T-helper 1 cell treated with Interleukin-12 subunit alpha and Interleukin-12 subunit beta and Interleukin-4 antibody, amounts not matched to agents 30 μg/mL and 1 μg/mL, for 36 hours (primary cell): ENCODE results near the gene ATAD3C.
A peak's percentile ranks its signal among the peaks of the same experiment; 100 is the strongest.
"Not testable (repeated sequence)": the region's sequence is repeated elsewhere in the genome, so short reads cannot be mapped to it uniquely, and the experiment has no call there.

Experiments
- H3K27ac Mint-ChIP-seq: one replicate; pipeline ENCODE4 v1.8.0; 2021; ENCODE audit warnings: mild to moderate bottlenecking, mixed read lengths
- H3K27me3 Mint-ChIP-seq: one replicate; pipeline ENCODE4 v1.8.0; 2021; ENCODE audit warnings: low read depth, mixed read lengths
- H3K36me3 Mint-ChIP-seq: one replicate; pipeline ENCODE4 v1.8.0; 2021; ENCODE audit warnings: low read depth, mixed read lengths
- H3K4me1 Mint-ChIP-seq: one replicate; pipeline ENCODE4 v1.8.0; 2021; ENCODE audit warnings: low read depth, mixed read lengths
- H3K4me3 Mint-ChIP-seq: one replicate; pipeline ENCODE4 v1.8.0; 2021; ENCODE audit warnings: mild to moderate bottlenecking, moderate library complexity, mixed read lengths
- H3K9me3 Mint-ChIP-seq: one replicate; pipeline ENCODE4 v1.8.0; 2021; ENCODE audit warnings: mixed read lengths

ATAD3C gene

DNA sequence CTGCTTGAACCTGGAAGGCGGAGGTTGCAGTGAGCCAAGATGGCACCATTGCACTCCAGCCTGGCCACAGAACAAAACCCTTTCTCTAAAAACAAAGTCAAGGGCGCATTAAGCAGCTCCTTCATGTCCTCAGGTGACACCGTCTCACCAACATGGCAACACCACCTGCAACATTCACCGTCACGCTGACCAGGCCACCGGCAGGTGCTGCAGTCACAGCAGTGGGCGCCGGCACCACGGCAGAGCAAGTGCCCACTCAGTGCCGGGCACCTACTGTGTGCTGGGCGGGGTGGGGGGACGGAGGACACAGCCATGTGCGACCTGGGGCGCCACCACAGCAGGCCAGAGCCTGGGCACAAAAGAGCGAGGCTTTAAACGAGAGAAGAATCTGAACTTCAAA lies 34.2 kb downstream of the ATAD3C start:
- Mint-ChIP-seq H3K4me1 (peaks cover 4% of the 10 kb centered on the region), H3K27me3 (no peaks in the 10 kb centered on the region), H3K36me3 (peaks cover 11% of the 10 kb centered on the region), H3K27ac (no peak overlapping the region), H3K9me3 (no peaks in the 10 kb centered on the region), H3K4me3 (no peak overlapping the region)

DNA sequence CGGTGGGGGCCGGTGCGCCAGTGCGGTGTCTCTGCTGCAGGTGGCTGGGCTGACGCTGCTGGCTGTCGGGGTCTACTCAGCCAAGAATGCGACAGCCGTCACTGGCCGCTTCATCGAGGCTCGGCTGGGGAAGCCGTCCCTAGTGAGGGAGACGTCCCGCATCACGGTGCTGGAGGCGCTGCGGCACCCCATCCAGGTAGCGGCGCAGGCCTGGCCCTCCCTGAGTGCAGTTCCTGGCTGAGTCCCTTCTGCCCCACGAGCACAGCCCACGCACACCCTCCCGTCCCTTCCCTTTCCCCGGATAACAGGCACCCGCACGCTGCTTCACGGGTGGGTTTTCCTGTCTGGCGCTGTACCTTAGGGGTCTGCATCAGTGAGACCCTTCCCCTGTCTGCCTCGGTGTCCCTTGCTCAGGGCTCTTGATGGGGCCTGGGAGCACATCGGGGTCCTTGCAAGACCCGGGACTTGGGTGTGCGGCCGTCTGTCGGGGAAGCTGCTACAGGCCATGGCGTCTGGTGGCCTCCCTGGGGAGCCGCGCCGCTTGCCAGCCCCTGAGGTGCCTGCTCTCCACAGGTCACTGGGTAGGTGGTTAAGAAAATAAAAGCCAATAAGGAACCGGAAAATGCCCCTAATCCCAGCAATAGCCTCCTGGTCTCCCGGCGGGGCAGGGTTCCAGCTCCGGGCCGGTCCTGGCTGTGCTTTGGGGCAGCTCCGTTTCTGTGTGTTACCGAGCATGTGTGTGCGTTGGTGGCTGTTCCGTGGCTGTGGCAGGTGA lies 35.7 kb downstream of the ATAD3C start:
- not testable (repeated sequence) for H3K9me3 Mint-ChIP-seq, H3K27ac Mint-ChIP-seq, H3K4me1 Mint-ChIP-seq, H3K27me3 Mint-ChIP-seq, H3K36me3 Mint-ChIP-seq, H3K4me3 Mint-ChIP-seq

DNA sequence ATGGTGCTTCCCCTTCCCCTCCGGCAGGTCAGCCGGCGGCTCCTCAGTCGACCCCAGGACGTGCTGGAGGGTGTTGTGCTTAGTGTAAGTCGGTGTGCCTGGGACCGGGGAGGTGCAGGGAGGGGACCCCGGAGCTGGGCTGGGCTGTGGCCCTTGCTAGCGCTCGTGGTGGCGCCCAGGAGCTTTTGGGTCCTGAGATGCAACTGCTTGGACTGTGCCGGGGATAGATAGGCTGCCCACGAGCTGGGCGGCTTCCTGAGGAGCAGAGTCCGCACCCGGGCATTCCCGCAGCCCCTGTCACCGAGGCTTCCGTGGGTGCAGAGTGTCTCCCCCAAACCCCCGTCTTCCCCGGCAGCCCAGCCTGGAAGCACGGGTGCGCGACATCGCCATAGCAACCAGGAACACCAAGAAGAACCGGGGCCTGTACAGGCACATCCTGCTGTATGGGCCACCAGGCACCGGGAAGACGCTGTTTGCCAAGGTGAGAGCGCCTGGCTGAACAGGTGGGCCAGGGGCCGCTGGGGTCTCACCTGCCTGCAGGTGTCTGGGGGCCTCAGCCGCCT lies 36.3 kb downstream of the ATAD3C start:
- H3K9me3 Mint-ChIP-seq, H3K27ac Mint-ChIP-seq, H3K4me3 Mint-ChIP-seq, H3K27me3 Mint-ChIP-seq, H3K4me1 Mint-ChIP-seq: not testable (repeated sequence)
- peaks cover 14% of the 10 kb centered on the region for H3K36me3 Mint-ChIP-seq

DNA sequence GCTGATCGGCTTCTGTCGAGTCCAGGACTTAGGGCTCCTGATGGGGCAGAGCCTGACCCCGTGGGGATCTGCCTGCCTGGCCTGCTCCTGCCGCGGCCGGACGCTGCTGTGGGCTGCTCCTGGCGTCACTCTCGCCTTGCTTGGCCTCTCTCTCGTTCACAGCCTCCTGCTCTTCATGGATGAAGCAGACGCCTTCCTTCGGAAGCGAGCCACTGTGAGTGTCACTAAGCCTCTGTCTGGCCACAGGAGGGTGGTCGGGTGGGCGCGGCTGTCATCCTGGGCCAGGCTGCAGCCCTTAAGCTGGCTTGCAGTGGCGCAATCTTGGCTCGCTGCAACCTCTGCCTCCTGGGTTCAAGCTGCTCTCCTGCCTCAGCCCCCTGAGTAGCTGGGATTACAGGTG lies 38.2 kb downstream of the ATAD3C start:
- H3K27ac Mint-ChIP-seq = no peak overlapping the region
- H3K9me3 Mint-ChIP-seq = no peaks in the 10 kb centered on the region
- no peaks in the 10 kb centered on the region for H3K4me1 Mint-ChIP-seq
- H3K4me3 Mint-ChIP-seq = no peak overlapping the region
- H3K36me3 Mint-ChIP-seq = peaks cover 25% of the 10 kb centered on the region
- no peaks in the 10 kb centered on the region for H3K27me3 Mint-ChIP-seq

DNA sequence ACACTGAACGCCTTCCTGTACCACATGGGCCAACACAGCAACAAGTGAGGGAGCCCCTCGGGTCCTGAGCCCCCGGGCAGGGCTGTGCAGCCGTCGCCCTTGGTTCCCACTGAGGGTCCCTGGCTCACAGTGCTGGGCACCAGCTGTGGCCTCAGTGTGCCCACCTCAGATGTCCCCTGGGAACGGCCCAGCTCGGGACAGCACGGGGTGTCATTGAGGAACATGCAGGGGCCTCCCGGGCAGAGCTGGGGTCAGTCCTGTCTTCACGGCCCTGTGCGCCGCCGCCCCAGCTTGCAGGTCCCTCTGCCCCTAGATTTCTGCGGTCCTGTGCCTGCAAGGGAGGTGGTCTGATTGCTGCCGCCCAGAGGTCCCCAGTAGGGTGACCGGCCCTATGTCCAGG lies 39.7 kb downstream of the ATAD3C start:
- H3K9me3 Mint-ChIP-seq = peaks cover 10% of the 10 kb centered on the region
- peaks cover 33% of the 10 kb centered on the region for H3K36me3 Mint-ChIP-seq
- H3K27ac Mint-ChIP-seq = no peak overlapping the region
- no peak overlapping the region for H3K4me3 Mint-ChIP-seq
- no peaks in the 10 kb centered on the region for H3K27me3 Mint-ChIP-seq
- H3K4me1 Mint-ChIP-seq = no peaks in the 10 kb centered on the region

DNA sequence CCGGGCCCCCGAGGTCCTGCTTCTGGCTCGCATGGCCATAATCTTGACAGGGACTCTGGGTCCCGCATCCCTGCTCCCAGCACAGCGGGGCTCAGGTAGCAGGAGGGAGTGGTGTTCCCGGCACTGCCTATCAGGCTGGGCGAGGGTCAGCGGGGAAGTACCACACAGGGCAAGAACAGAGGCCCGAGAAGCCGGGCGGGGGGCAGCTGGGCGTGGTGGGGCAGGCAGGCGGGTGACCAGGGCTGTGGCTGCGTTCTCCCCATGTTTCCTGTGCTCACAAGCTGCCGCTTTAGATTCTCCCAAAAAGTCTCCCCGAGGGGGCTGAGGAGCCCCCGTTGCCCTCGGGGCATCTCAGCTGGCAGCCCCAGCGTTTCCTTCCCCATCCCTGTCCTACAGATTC lies 40.4 kb downstream of the ATAD3C start:
- H3K27ac Mint-ChIP-seq = no peak overlapping the region
- H3K4me1 Mint-ChIP-seq = no peaks in the 10 kb centered on the region
- peaks cover 10% of the 10 kb centered on the region for H3K9me3 Mint-ChIP-seq
- peaks cover 33% of the 10 kb centered on the region for H3K36me3 Mint-ChIP-seq
- no peak overlapping the region for H3K4me3 Mint-ChIP-seq
- no peaks in the 10 kb centered on the region for H3K27me3 Mint-ChIP-seq

DNA sequence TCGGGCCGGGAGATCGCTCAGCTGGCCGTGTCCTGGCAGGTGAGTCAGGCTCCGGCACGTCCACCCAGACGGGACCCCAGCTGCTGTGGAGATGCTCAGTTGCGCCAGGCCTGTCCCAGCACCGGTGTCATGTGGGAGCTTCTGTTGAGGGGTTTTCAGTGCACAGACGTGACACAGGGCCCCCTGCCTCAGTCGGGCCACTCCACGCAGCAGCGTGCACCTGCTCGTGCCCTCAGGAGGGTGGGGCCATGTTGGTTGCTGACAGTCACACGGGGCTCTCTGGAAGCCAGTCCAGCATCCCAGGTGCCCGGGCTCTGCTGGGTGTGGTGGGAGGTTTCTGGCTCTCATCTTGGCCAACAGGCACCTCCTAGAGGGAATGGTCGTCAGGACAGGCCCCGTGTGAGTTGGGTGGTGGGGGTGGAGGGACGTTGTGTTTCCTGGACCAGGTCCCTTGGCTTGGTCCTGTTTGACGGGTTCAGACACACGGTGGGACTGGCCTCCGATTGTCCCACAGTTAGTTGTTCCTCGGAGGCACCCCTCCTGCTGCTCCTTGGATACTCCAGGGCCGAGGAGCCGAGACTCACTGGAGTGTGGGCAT lies 41.2 kb downstream of the ATAD3C start:
- Mint-ChIP-seq H3K27me3 (no peaks in the 10 kb centered on the region), H3K4me1 (no peaks in the 10 kb centered on the region), H3K4me3 (no peak overlapping the region)

DNA sequence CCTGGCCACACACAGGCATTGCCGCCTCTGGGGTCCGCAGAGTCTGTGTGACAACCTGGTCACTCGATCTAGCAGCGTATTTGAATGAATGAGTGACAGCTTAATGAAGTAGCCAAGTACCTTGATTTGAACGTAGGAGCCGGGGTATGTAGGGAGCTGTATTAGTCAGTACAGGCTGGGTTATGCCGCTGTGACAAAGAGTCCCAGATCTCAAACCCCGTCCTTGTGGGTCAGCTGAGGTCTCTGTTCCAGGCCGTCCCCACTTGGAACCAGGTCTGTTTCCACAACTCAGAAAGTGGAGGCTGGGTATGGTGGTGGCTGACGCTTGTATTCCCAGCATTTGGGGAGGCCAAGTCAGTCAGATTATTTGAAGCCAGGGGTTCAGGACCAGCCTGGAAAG lies 42.1 kb downstream of the ATAD3C start:
- H3K27ac Mint-ChIP-seq = no peak overlapping the region
- peaks cover 33% of the 10 kb centered on the region for H3K36me3 Mint-ChIP-seq
- H3K4me3 Mint-ChIP-seq = no peak overlapping the region

More for the DNA sequence above, 41.2 kb downstream of the ATAD3C start:
- H3K9me3 Mint-ChIP-seq = peaks cover 10% of the 10 kb centered on the region
- H3K27ac Mint-ChIP-seq = no peak overlapping the region
- peaks cover 33% of the 10 kb centered on the region for H3K36me3 Mint-ChIP-seq

DNA sequence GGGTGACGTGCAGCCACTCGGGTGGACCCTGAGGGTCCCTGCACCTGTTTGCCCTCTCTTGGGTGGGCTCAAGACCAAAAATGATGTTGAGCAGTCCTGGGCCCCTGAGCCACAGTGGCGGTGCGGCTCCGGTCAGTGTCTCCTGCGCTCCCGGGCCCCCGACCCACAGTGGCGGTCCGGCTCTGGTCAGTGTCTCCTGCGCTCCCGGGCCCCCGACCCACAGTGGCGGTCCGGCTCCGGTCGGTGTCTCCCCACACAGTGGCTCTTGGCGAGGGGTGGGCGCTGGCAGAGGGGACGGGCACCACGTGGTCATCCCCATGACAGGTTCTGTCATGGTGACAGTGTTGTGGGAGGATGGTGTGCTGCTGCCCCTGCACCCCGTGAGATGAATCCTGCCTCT lies 44.8 kb downstream of the ATAD3C start:
- H3K4me1 Mint-ChIP-seq, H3K27me3 Mint-ChIP-seq, H3K4me3 Mint-ChIP-seq, H3K27ac Mint-ChIP-seq: not testable (repeated sequence)
- Mint-ChIP-seq H3K9me3 (peaks cover 10% of the 10 kb centered on the region), H3K36me3 (peaks cover 32% of the 10 kb centered on the region)

More for the DNA sequence above, 42.1 kb downstream of the ATAD3C start:
- peaks cover 10% of the 10 kb centered on the region for H3K9me3 Mint-ChIP-seq
- H3K27me3 Mint-ChIP-seq = no peaks in the 10 kb centered on the region
- H3K4me1 Mint-ChIP-seq = no peaks in the 10 kb centered on the region

DNA sequence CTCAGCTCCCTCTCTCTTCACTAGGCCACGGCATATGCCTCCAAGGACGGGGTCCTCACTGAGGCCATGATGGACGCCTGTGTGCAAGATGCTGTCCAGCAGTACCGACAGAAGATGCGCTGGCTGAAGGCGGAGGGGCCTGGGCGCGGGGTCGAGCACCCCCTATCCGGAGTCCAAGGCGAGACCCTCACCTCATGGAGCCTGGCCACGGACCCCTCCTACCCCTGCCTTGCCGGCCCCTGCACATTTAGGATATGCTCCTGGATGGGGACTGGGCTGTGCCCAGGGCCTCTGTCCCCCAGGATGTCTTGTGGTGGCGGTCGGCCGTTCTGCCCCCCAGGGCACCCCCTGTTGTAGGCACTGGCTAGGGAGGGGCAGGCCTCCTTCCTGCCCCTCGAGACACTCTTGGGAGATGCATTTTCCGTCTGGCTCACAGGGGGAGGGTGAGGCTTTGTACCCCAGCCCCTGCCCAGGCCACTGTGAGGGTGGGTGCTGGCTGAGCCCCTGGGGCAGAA lies 46.0 kb downstream of the ATAD3C start:
- Mint-ChIP-seq H3K9me3 (peaks cover 10% of the 10 kb centered on the region), H3K36me3 (peaks cover 24% of the 10 kb centered on the region)
- not testable (repeated sequence) for H3K4me3 Mint-ChIP-seq, H3K27ac Mint-ChIP-seq, H3K4me1 Mint-ChIP-seq, H3K27me3 Mint-ChIP-seq

DNA sequence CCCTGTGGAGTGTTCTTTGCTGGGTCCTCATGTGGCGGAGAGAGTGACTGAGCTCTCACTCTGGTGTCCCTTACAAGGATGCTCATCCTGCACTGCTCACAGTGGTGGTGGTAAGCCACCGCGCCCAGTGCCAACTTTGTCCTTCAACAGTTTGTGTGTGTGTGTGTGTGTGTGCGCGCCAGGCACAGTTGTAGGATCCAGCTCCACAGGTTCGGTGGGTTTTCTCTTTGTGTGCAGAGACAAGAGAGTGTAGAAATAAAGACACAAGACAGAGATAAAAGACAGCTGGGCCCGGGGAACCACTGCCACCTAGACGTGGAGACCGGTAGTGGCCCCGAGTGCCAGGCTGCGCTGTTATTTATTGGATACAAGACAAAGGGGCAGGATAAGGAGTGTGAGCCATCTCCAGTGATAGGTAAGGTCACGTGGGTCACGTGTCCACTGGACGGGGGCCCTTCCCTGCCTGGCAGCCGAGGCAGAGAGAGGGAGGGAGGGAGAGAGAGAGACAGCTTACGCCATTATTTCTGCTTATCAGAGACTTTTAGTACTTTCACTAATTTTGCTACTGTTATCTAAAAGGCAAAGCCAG lies 55.4 kb downstream of the ATAD3C start:
- not testable (repeated sequence) for H3K36me3 Mint-ChIP-seq, H3K9me3 Mint-ChIP-seq, H3K27me3 Mint-ChIP-seq
- Mint-ChIP-seq H3K27ac (peak overlapping the region; percentile 93), H3K4me1 (peaks cover 15% of the 10 kb centered on the region), H3K4me3 (peak overlapping the region; percentile 80)

DNA sequence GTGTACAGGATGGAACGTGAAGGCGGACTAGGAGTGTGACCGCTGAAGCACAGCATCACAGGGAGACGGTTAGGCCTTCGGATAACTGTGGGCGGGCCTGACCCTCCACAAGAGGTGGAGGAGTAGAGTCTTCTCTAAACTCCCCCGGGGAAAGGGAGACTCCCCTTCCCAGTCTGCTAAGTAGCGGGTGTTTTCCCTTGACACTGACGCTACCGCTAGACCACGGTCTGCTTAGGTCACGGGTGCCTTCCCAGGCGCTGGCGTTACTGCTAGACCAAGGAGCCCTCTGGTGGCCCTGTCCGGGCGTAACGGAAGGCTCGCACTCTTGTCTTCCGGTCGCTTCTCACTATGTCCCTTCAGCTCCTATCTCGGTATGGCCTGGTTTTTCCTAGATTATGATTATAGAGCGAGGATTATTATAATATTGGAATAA lies 55.9 kb downstream of the ATAD3C start:
- H3K36me3 Mint-ChIP-seq, H3K27me3 Mint-ChIP-seq, H3K9me3 Mint-ChIP-seq: not testable (repeated sequence)
- H3K4me1 Mint-ChIP-seq = peaks cover 15% of the 10 kb centered on the region
- peak overlapping the region; percentile 80 for H3K4me3 Mint-ChIP-seq
- H3K27ac Mint-ChIP-seq = peak overlapping the region; percentile 93

DNA sequence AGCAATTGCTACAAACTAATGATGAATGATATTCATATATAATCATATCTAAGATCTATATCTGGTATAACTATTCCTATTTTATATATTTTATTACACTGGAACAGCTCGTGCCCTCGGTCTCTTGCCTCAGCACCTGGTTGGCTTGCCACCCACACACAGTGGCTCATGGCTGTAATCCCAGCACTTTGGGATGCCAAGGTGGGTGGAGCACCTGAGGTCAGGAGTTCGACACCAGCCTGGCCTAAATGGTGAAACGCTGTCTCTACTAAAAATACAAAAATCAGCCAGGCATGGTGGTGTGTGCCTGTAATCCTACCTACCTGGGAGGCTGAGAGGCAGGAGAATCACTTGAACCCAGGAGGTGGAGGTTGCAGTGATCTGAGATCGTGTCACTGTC lies 56.3 kb downstream of the ATAD3C start:
- H3K4me3 Mint-ChIP-seq, H3K36me3 Mint-ChIP-seq, H3K27me3 Mint-ChIP-seq, H3K9me3 Mint-ChIP-seq: not testable (repeated sequence)
- Mint-ChIP-seq H3K27ac (peak overlapping the region; percentile 70), H3K4me1 (peaks cover 17% of the 10 kb centered on the region)

DNA sequence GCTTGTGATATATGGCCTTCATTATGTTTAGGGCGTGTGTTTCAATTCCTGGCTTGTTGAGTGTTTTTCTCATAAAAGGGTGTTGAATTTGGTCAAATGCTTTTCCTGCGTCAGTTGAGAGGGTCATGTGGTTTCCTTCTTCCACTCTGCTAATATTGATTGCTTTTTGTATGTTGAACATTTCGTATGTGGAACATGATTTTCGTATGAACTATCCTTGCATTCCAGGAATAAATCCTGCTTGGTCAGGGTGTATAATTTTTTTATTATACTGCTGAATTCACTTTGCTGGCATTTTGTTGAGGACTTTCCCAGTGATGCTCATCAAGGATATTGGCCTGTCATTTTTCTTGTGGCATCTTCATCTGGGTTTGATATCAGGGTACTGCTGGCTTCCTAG lies 57.8 kb downstream of the ATAD3C start:
- Mint-ChIP-seq H3K4me1 (peaks cover 22% of the 10 kb centered on the region), H3K9me3 (no peaks in the 10 kb centered on the region), H3K27me3 (no peaks in the 10 kb centered on the region), H3K4me3 (no peak overlapping the region), H3K36me3 (no peaks in the 10 kb centered on the region), H3K27ac (no peak overlapping the region)
